ENCODE data around the gene VMAC.
"Not testable (repeated sequence)": the region's sequence is repeated elsewhere in the genome, so short reads cannot be mapped to it uniquely, and the experiment has no call there.

The VMAC gene, protein sequence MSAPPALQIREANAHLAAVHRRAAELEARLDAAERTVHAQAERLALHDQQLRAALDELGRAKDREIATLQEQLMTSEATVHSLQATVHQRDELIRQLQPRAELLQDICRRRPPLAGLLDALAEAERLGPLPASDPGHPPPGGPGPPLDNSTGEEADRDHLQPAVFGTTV

DNA sequence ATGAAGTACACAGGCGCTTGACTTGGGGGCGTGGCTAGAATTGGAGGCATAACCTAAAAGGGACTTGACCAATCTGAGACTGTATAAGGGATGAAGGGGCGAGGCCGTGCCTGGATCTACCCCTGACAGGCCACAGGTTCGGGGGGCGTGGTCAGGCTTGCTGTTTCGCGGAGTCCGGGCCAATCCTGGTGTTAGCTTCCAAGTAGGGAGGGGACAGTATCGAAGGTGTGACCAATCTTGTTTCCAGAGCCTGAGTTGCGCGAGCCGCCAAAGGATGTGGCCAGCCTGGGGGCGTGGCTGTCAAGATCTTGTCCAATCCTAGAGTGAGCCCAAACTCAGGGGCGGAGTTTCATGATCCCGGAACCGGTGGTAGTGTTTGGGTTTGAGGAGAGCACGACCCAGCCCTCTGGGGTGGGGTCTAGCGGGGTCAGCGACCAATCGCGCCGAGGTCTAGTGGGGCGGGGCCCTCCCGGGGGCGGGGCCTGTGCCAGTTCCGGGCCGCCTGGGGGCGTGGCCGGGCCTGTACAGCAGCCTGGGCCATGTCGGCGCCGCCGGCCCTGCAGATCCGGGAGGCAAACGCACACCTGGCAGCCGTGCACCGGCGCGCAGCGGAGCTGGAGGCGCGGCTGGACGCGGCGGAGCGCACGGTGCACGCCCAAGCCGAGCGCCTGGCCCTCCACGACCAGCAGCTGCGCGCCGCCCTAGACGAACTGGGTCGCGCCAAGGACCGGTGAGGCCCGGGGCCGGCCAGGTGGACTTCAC, at the start of gene VMAC:
Gene VMAC (plus strand): TSS at position 521 of the 762 bp plus-strand sequence. CDS start 19 bp downstream, at position 540.
- peak; percentile 100 for DNase-seq (ENCODE audit: low read depth)
- TF ChIP-seq CTCF (IDR thresholded peaks at IDR 0.05; ENCODE audit: low read length, missing control alignments): no peak
- H3K4me3 ChIP-seq (replicated peaks; ENCODE audit: low read depth, low read length): peak within 1 kb of the TSS; percentile 100

DNA sequence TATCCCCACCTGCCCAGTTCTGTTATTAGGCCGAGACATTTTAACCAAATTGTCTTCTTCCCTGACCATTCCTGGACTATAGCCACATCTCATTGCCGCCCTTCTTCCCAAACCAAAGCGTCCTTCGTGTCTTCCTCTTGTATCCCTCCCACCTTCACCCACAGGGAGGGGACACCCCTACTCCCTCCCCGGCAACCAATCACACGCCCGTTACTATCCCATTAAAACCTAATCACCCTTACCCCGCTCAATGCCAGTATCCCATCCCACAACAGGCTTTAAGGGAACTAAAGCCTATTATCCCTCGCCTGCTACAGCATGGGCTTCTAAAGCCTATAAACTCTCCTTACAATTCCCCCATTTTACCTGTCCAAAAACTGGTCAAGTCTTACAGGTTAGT, 49.5 kb upstream of the VMAC start:
- not testable (repeated sequence) for DNase-seq (ENCODE audit: low read depth); H3K4me3 ChIP-seq (replicated peaks; ENCODE audit: low read depth, low read length)

GRCh38 chr19:5857203-5858081, 47.2 kb upstream of the VMAC start:
- TF ChIP-seq CTCF (IDR thresholded peaks at IDR 0.05; ENCODE audit: low read length, missing control alignments): no peak
- no peak for DNase-seq (ENCODE audit: low read depth)
- no peak overlapping the region for H3K4me3 ChIP-seq (replicated peaks; ENCODE audit: low read depth, low read length)

- no peak for TF ChIP-seq CTCF (IDR thresholded peaks at IDR 0.05; ENCODE audit: low read length, missing control alignments)
- no peak overlapping the region for H3K4me3 ChIP-seq (replicated peaks; ENCODE audit: low read depth, low read length)
- DNase-seq (ENCODE audit: low read depth): no peak
Observed at GRCh38 chr19:5863030-5863665, 41.5 kb upstream of the VMAC start.

DNA sequence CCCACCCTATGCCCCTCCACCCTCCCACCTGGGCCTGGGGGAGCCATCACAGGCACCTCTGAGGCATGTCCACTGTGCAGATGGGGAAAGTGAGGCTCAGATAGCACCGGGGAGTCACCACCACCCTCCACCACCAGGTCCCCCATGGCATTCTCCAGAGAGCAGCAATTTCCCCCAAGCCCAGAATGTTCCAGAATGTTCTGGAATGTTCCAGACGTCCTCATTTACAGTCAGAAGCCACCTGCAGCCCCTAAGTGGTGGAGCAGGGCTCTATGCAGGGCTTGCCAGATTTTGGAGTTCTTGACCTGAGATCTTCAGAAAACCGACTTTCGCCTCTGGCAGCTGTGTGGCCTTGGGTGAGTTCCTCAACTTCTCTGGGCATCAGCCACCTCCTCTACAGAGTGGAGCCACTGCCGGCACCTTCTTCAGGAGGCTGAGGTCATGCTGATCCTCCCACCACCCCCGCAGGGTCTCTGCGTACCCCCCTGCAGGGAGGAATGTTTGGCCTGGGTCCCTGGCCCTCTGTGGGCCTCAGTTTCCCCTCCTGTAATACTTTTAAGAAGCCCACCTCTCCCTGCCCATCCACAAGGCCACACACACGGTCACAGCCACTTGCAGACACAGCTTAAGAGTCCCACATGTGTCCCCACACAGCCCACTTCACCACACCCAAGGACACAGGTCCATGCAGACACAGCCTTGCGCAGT, 40.5 kb upstream of the VMAC start:
- no peak for TF ChIP-seq CTCF (IDR thresholded peaks at IDR 0.05; ENCODE audit: low read length, missing control alignments)
- no peak overlapping the region for H3K4me3 ChIP-seq (replicated peaks; ENCODE audit: low read depth, low read length)
- no peak for DNase-seq (ENCODE audit: low read depth)

GRCh38 chr19:5864725-5865486, 39.8 kb upstream of the VMAC start:
- no peak overlapping the region for H3K4me3 ChIP-seq (replicated peaks; ENCODE audit: low read depth, low read length)
- peak; percentile 14 for TF ChIP-seq CTCF (IDR thresholded peaks at IDR 0.05; ENCODE audit: low read length, missing control alignments)
- DNase-seq (ENCODE audit: low read depth): no peak
